Astrocyte (in vitro differentiated cells and primary cell): ENCODE results near the gene KIAA0408. TPM values are rescaled to one million over a fixed set of nuclear protein-coding genes. Genes with fewer than 3 reads are reported as not detected.

ENCODE experiments used
- DNase-seq: peaks from one replicate; pipeline ENCODE4 v3.0.0-alpha.2; 2010; ENCODE audit warnings: low read depth
- FAIRE-seq: peaks from 2 replicates; lab custom pipeline; 2011; peaks lifted over from hg19 to GRCh38; lab: Jason Lieb, UNC
- H2AFZ ChIP-seq: 2 replicates; pipeline ENCODE4 v1.6.0; 2012; ENCODE audit warnings: low read depth, low read length, inconsistent platforms
- H3K27ac ChIP-seq: 2 replicates; pipeline ENCODE4 v1.5.1; 2011; ENCODE audit warnings: low read depth, low read length, inconsistent platforms
- H3K27me3 ChIP-seq: 2 replicates; pipeline ENCODE4 v1.6.0; 2011; ENCODE audit warnings: low read length, inconsistent platforms; ENCODE audit not compliant: insufficient read depth
- H3K36me3 ChIP-seq: 2 replicates; pipeline ENCODE4 v1.5.1; 2011; ENCODE audit warnings: low read length, inconsistent platforms; ENCODE audit not compliant: insufficient read depth
- H3K4me1 ChIP-seq: 2 replicates; pipeline ENCODE4 v1.5.1; 2011; ENCODE audit warnings: low read length, inconsistent platforms; ENCODE audit not compliant: insufficient read depth
- H3K4me2 ChIP-seq: 2 replicates; pipeline ENCODE4 v1.6.0; 2012; ENCODE audit warnings: low read length, inconsistent platforms
- H3K4me3 ChIP-seq: 2 replicates; pipeline ENCODE4 v1.5.1; 2011; ENCODE audit warnings: low read depth, mild to moderate bottlenecking, low read length, inconsistent platforms; ENCODE audit not compliant: insufficient read depth
- H3K79me2 ChIP-seq: 2 replicates; pipeline ENCODE4 v1.6.0; 2012; ENCODE audit warnings: mild to moderate bottlenecking, low read length, inconsistent platforms; ENCODE audit not compliant: insufficient read depth
- H3K9ac ChIP-seq: 2 replicates; pipeline ENCODE4 v1.6.0; 2012; ENCODE audit warnings: mild to moderate bottlenecking, low read length, inconsistent platforms
- H3K9me3 ChIP-seq: 2 replicates; pipeline ENCODE4 v1.5.1; 2012; ENCODE audit warnings: low read depth, mild to moderate bottlenecking, low read length, inconsistent platforms; ENCODE audit not compliant: insufficient read depth
- H4K20me1 ChIP-seq: 2 replicates; pipeline ENCODE4 v1.6.0; 2012; ENCODE audit warnings: low read length, inconsistent platforms; ENCODE audit not compliant: insufficient read depth
- H3K27ac Mint-ChIP-seq: one replicate; pipeline ENCODE4 v1.8.0; 2021; ENCODE audit warnings: mild to moderate bottlenecking, mixed read lengths; ENCODE audit not compliant: unreplicated experiment
- H3K27me3 Mint-ChIP-seq: one replicate; pipeline ENCODE4 v1.8.0; 2021; ENCODE audit warnings: low read depth, mixed read lengths; ENCODE audit not compliant: unreplicated experiment
- H3K36me3 Mint-ChIP-seq: one replicate; pipeline ENCODE4 v1.8.0; 2021; ENCODE audit warnings: low read depth, mixed read lengths; ENCODE audit not compliant: unreplicated experiment
- H3K4me1 Mint-ChIP-seq: one replicate; pipeline ENCODE4 v1.8.0; 2021; ENCODE audit warnings: low read depth, mixed read lengths; ENCODE audit not compliant: unreplicated experiment
- H3K4me3 Mint-ChIP-seq: one replicate; pipeline ENCODE4 v1.8.0; 2021; ENCODE audit warnings: mild to moderate bottlenecking, moderate library complexity, mixed read lengths; ENCODE audit not compliant: unreplicated experiment
- H3K9me3 Mint-ChIP-seq: one replicate; pipeline ENCODE4 v1.8.0; 2021; ENCODE audit warnings: mild to moderate bottlenecking, mixed read lengths; ENCODE audit not compliant: unreplicated experiment
- EZH2 ChIP-seq: IDR thresholded peaks from 2 replicates; pipeline ENCODE4 v1.6.1; 2012; ENCODE audit warnings: mild to moderate bottlenecking, low read length, inconsistent platforms; ENCODE audit not compliant: insufficient read depth
- total RNA-seq: library from RNA; stranded (reverse); gene quantifications from 2 replicates; pipeline ENCODE4 v1.2.1, GENCODE V29; 2021
- TF ChIP-seq, protein P1 (sequence below): IDR thresholded peaks from 2 replicates; pipeline ENCODE4 v1.5.1; 2011; ENCODE audit warnings: low read depth, mild to moderate bottlenecking, inconsistent platforms, low read length, moderate library complexity; ENCODE audit not compliant: insufficient read depth

KIAA0408 gene
- total RNA-seq, 1 donor from 2014 or later: 19.6 TPM

DNA sequence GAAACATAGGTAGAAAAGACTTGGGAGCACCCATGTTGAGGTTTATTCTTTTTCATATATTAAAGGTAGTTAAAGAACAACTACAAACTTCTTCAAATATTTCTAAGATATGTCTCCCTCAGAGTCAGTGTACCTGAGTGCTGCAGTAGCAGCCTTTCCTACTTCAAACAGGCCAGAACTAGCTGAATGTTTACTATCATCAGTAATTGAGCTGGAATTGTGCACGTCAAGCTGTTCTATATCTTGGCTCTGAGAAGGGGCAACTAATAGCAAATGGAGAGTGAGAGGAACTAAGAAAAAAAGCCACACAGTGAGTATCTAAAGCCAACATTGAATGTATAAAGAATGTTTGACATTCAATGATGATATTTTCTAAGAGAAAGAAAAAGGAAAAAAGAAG, 38.2 kb upstream of the KIAA0408 start:
- FAIRE-seq: no peak
- no peaks in the 10 kb centered on the region for H3K9me3 Mint-ChIP-seq
- H3K36me3 Mint-ChIP-seq: peaks cover 5% of the 10 kb centered on the region

DNA sequence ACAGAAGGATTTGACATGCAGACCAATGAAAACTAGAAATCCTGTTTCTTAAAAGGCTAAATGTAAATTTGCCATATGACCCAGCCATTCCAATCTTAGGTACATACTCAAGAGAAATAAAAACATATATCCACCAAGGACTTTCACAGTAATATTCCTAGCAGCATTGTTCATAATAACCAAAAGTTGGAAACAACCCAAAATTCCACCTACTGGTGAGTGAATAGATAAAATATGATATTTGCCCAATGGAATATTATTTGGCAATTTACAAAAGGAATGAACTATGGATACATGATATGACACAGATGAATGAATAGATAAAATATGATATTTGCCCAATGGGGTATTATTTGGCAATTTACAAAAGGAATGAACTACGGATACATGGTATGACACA, 37.3 kb upstream of the KIAA0408 start:
- Histone ChIP-seq H3K27ac (no peak overlapping the region), H3K79me2 (no peaks in the 10 kb centered on the region), H3K4me1 (no peaks in the 10 kb centered on the region), H3K9me3 (no peaks in the 10 kb centered on the region), H2AFZ (no peak overlapping the region), H3K9ac (no peak overlapping the region), H3K4me3 (no peak overlapping the region), H3K36me3 (peaks cover 4% of the 10 kb centered on the region), H4K20me1 (peaks cover 6% of the 10 kb centered on the region), H3K4me2 (no peak overlapping the region), H3K27me3 (no peaks in the 10 kb centered on the region)
- TF ChIP-seq, protein P1, sequence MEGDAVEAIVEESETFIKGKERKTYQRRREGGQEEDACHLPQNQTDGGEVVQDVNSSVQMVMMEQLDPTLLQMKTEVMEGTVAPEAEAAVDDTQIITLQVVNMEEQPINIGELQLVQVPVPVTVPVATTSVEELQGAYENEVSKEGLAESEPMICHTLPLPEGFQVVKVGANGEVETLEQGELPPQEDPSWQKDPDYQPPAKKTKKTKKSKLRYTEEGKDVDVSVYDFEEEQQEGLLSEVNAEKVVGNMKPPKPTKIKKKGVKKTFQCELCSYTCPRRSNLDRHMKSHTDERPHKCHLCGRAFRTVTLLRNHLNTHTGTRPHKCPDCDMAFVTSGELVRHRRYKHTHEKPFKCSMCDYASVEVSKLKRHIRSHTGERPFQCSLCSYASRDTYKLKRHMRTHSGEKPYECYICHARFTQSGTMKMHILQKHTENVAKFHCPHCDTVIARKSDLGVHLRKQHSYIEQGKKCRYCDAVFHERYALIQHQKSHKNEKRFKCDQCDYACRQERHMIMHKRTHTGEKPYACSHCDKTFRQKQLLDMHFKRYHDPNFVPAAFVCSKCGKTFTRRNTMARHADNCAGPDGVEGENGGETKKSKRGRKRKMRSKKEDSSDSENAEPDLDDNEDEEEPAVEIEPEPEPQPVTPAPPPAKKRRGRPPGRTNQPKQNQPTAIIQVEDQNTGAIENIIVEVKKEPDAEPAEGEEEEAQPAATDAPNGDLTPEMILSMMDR: no peak
- TF ChIP-seq EZH2: no peak
- no peak for FAIRE-seq
- H3K27me3 Mint-ChIP-seq: no peaks in the 10 kb centered on the region
- H3K9me3 Mint-ChIP-seq: no peaks in the 10 kb centered on the region
- no peak for DNase-seq
- no peaks in the 10 kb centered on the region for H3K4me1 Mint-ChIP-seq
- peaks cover 9% of the 10 kb centered on the region for H3K36me3 Mint-ChIP-seq
- no peak overlapping the region for H3K27ac Mint-ChIP-seq
- H3K4me3 Mint-ChIP-seq: no peak overlapping the region

More for the DNA sequence above, 38.2 kb upstream of the KIAA0408 start:
- Histone ChIP-seq H2AFZ (no peak overlapping the region), H3K9me3 (no peaks in the 10 kb centered on the region), H3K27me3 (no peaks in the 10 kb centered on the region), H3K9ac (no peak overlapping the region), H3K4me1 (no peaks in the 10 kb centered on the region), H3K36me3 (peaks cover 4% of the 10 kb centered on the region), H3K4me2 (no peak overlapping the region), H3K79me2 (no peaks in the 10 kb centered on the region), H3K27ac (no peak overlapping the region), H4K20me1 (peaks cover 6% of the 10 kb centered on the region), H3K4me3 (no peak overlapping the region)
- no peak for TF ChIP-seq EZH2
- no peaks in the 10 kb centered on the region for H3K27me3 Mint-ChIP-seq
- no peak overlapping the region for H3K27ac Mint-ChIP-seq
- no peak overlapping the region for H3K4me3 Mint-ChIP-seq
- no peak for DNase-seq
- H3K4me1 Mint-ChIP-seq: no peaks in the 10 kb centered on the region

GRCh38 chr6:127494240-127494767, 35.1 kb upstream of the KIAA0408 start:
- Histone ChIP-seq H3K4me1 (no peaks in the 10 kb centered on the region), H2AFZ (no peak overlapping the region), H3K4me2 (no peak overlapping the region), H3K27me3 (no peaks in the 10 kb centered on the region), H4K20me1 (no peaks in the 10 kb centered on the region), H3K9me3 (no peaks in the 10 kb centered on the region), H3K36me3 (peaks cover 9% of the 10 kb centered on the region), H3K27ac (no peak overlapping the region), H3K79me2 (no peaks in the 10 kb centered on the region), H3K4me3 (no peak overlapping the region), H3K9ac (no peak overlapping the region)
- Mint-ChIP-seq H3K36me3 (peaks cover 17% of the 10 kb centered on the region), H3K4me1 (no peaks in the 10 kb centered on the region), H3K4me3 (no peak overlapping the region), H3K27ac (no peak overlapping the region), H3K9me3 (no peaks in the 10 kb centered on the region), H3K27me3 (no peaks in the 10 kb centered on the region)
- DNase-seq (no peak), FAIRE-seq (no peak)
- no peak for TF ChIP-seq EZH2
- TF ChIP-seq, protein P1: no peak
